HG03571 (cell line): ENCODE results near the gene WNT1.

ENCODE experiments used
- ATAC-seq: cut with Tn5 transposase; IDR thresholded peaks from one replicate; pipeline ENCODE4 v1.9.1; 2021; ENCODE audit not compliant: unreplicated experiment

Gene WNT1

DNA sequence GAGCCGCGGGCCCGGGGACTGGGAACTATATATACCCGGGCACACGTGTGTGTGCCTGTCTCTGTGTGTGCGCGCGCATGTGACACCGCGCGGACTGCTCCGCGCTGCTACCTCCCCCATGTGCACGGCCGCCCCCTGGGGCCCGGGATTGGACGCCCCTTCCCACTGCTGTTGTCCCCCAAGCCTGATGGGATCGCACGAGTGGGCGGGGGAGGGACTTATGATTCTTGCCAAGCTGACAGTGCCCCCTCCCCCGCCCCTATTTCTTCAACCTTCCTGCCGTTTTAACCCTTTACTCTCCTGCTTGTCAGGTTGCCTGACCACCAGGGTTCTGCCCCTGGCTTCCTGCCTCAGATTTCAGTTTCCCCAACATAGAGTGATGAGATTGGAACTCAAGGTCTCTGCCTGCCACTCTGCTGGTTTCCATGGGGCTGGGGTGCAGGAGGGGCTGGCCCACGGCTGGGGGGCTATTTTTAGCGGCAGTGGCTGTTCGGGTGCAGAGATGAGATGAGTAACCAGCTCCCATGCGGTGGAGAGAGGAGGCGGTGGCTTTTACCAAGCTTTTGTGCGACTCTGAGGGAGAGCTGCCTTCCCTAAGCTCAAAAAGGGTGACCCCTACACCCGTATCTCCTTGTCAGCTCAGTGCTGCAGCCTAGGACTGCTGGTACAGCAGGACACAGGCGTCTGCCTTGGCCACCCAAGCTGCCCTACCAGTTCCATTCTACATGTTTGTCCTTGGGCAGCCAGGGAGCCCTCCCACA lies 21.4 kb downstream of the WNT1 start, which contains the start of gene DDN:
DDN (minus strand) TSS at position 5 of the 761 bp plus-strand sequence. CDS start 88 bp downstream, outside the sequence.
- ATAC-seq: no peak

DNA sequence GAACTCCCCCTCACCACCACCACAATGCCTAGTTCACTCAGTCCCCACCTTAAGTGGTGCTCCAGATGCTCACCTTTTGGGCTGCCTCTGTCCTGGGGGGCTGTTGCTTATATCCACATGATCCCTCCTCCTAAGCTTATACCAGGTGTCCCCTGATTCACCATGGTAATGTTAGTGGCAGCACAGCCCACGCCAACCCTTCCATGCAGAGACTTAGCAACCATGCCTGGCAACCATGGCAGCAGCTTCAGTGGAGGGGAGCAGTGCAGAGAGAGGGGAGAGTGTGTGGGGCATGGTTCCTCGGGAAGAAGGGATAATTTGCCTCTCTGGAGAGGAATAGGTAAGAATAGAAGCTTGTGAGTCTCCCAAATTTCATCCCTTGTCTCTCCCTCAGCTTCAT lies 22.2 kb downstream of the WNT1 start:
- ATAC-seq: no peak

DNA sequence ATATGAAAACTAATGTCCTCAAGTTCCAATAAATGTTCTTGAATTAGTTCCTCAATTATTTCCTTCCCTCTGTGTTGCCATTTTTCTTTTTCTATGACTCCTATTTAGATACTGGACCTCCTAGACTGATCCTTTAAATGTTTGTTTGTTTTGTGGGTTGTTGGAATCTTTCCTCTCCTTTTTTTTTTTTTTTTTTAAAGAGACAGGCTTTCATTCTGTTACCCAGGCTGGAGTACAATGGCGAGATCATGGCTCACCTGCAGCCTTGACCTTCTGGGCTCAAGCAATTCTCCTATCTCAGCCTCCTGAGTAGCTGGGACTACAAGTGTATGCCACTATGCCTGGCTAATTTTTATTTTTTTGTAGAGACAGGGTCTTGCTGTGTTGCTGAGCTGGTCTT lies 30.8 kb downstream of the WNT1 start:
- no peak for ATAC-seq

DNA sequence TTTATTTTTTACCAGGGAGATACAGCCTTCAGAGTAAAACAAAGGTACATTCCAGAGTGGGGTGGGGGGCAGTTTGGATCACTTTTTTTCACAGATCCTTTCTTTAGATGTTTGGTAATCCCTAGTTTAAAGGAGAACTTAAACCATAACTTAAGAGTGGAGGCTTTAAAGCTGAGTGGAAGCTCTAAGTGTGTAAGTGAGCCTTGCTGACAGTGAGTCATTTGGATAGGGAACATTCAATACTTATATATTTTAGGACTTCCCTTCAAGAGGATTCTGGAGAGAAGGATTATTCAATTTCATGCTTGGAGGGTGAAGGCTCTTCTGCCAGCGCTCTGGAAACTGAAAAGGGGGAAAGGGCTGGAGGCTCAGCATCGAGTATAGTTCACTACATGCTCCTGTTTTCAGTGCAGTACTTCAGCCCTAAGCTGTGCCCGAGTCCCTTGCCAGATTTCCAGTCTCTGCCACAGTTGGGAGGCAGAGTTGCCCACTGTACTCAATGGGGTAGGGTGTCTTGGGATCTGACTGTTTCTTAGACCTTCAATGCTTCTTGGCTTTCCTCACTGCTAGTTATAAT lies 32.1 kb downstream of the WNT1 start:
- ATAC-seq: no peak

DNA sequence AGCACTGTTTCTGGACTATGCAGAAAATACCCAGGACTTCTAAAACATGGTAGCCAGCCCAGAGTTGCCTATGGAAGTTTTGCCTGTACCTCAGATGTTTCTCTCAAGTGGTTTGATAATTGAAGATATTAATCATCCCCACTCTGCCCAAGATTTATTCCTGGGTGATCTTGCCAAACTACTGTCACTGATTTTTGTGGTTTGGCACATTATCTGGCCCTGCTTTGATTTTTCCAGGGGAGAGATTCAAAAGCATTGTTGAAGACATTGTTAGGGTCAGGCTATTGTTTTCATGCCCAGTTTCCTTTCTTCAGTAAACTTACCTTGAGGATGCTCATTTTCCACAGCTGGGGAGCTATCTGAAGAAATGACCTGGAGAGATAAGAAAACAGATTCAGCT lies 34.6 kb downstream of the WNT1 start:
- ATAC-seq: no peak

DNA sequence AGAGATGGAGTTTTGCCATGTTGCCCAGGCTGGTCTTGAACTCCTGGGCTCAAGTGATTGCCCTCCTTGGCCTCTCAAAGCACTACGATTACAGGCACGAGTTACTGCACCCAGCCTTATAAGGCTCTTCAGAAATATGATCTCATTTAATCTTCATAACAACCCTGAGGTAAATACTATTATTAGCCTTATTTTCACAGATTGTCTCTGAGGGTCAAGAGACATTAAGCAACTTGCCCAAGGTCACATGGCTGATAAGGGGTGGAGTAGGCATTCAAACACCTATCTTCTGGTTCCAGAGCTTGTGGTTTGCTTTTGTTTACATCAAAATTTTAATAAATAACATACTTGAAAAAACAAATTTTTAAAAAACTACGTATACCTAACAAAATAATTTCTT lies 35.3 kb downstream of the WNT1 start:
- ATAC-seq: no peak

DNA sequence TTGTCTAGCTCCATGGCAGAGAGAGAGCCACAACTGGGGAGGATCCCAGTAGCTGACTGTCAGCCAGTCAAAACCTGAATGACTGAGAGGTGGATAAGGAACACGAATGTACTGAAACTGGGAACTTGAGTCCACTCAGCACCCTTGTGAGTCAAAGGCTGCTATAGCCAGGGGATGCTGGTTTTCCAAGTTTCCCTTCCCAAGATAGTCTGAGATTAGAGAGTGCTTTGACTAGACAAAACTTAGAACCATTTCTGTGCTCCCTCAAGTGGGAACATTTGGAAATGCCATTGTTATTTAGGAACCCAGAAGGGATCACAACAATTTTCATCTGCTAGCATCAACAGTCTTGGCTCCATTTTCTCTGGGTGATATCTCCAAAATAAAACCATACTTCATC lies 36.4 kb downstream of the WNT1 start:
- ATAC-seq: no peak

DNA sequence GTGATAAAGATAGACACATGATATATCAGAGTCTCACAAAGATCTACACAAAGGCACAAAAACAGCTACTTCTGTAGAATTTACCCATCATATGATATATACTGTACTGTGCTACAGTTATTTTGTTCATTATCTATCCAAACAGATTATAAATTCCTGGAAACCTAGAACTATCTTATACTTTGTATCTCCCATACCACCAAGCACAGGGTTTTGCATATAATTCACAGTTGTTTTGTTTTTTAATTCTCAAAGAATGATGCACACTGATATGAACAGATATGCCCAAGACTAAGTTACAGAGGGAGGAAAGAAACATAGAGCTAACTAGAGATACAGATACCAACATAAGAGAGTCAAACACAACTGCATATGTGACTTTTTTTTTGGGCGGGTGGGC lies 37.1 kb downstream of the WNT1 start:
- no peak for ATAC-seq

DNA sequence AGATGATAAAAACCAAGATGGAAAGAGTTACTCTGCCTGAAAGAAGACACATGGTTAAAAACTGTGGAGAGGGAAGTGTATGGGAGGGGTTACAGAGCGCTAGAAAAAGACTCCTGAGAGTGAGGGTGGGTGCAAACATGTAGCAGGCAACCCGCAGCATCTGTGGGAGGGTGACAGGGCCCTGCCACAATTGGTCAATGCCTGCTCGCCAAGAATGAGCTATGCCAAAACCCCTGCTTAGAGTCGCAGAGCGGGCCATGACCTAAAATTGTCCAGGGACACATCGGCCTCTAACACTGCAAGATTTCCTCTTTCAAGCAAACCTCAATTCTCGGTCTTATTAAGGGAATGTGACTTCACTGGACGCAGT lies 39.8 kb downstream of the WNT1 start:
- ATAC-seq: no peak

DNA sequence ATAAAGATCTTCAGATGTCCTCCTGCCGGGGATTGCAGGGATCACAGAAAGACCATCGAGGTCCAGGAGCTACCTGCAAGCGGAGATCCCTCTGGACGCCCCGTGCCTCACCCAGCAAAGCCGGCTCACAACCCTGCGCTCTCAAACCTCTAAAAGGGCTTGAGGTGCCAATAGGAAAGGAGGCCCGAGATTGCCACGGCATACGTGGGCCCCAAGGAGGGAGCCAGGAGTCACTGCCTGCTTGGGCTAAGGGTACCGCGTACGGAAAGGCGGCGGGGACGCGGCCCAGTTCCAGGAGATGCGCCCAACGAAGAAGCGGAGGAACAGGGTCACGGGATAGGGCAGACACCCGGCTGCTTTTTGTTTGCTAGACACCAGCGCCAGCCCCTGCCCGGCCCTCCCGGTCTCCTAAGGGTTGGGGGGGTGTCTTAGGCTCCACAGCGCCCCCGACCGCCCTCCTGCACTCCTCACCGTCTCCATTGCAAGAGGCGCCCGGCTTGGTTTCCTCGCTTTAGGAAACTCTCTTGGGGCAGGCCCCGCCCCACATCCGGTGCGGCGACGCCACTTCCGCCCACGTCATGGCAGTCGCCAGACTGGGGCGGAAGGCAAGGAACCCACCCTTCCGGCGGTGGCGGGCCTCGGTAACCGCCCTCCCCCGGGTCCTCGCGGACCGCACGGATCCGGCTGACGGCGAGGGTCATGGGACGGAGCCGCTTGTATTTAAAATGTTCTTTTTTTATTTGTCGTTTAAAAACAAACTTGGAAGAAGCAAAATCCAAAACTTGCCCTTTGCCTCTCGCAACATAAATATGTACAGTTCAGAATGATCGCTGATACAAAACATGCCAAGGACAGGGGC lies 40.4 kb downstream of the WNT1 start, which contains the start of gene PRKAG1:
PRKAG1 (minus strand) TSS at position 516 of the 859 bp plus-strand sequence; CDS start at position 480, 36 bp downstream.
- peak; percentile 87 for ATAC-seq

DNA sequence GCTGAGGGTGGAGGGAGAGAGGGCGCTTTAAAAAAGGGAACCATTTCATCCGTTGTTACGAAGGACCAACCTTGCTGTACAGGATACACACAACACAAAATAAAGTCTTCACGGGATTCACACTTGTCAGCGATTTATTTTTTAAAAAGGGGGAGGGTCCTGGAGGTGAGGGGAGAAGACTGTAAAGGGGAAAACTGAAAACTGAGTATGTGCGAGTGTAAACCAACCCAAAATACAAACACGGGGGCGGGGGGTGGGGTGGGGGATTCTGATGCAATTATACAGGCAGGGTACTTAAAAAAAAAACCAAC lies 41.0 kb downstream of the WNT1 start:
- ATAC-seq: no peak

DNA sequence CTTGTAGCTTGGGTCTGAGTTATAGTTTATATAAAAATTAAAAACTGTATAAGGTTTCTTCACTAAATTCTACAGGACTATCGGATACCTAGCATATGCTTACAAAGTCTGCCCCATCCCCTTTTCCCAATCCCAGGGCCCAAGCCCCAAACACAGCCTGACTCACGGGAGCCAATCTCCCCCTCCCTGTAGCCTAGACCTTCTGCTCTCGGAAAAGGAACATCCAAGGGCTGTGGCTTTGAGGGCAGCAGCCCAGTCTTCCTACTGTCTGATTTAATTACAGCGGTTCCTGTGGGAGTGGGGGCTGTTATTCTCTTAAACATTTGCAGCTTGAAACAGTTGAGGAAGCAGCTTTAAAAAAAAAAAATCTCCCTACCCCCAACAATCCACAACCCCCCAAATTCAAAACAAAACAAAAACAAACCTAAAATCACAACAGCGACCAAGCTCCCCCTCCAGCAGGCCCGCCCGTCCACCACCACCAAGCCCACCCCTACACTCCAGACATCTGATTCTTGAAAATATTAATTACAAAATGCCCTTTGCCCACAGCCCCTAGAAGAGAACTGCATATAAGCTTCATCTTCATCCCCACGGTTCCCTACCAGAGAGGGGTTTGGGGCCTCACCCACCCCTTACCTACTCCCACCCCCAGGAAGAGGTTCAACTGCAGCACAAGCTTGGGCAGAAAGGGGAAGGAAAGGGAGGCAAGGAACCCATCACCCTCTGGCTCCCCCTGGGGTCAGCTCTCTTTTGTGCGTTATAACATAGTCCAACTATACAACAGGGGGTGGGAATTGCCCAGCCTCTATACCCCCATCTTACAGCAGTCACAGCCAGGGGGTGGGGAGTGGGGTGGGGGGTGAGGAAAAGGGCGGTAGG lies 41.6 kb downstream of the WNT1 start:
- ATAC-seq: no peak

DNA sequence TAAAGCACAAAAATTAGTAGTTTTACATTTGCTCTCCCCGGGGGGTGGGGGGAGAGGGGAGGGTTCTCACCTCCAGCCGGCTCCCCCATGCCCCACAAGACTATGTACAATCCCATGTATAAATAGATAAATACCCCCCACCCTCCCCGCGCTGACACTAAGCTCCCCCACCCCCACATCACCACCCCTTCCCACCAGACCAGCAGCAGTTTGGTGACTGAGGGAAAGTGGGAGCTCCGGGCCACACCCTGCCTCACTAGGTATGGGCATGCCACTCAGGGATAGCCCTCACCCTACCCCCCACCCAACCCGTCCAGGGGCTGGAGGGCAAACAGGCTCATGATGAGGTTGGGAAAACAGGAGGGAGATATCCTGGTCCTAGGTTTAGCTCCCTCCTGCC lies 42.3 kb downstream of the WNT1 start:
- no peak for ATAC-seq

DNA sequence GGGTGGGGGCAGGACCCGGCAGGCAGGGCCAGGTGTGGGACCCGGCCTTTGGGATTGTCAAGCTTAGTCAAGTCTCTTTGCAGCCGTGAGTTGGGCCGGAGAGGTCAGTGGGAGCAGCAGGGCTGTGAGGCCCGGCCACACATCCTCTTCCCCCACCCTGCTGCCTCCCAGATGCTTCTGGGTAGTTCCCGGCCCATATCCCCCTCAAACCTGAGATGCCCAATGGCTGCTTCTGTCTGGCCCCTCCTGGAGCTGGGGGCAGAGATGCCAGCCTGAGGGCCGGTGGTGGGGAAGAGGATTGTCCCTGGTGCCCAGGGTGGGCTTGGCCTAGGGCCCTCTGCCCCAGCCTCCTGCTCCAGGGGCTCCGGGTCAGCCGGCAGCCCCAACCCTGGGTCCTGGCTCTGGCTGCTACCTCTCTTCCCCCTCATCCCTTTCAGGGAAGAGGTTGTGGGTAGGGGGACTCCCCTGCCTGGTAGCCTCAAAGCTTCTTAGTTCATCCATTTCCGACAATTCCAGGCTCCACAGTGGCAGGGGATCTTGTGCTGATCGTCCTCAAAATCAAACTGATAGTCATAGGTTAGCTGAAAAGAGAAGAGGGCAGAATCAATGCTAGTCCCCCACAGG lies 43.3 kb downstream of the WNT1 start:
- ATAC-seq: no peak

DNA sequence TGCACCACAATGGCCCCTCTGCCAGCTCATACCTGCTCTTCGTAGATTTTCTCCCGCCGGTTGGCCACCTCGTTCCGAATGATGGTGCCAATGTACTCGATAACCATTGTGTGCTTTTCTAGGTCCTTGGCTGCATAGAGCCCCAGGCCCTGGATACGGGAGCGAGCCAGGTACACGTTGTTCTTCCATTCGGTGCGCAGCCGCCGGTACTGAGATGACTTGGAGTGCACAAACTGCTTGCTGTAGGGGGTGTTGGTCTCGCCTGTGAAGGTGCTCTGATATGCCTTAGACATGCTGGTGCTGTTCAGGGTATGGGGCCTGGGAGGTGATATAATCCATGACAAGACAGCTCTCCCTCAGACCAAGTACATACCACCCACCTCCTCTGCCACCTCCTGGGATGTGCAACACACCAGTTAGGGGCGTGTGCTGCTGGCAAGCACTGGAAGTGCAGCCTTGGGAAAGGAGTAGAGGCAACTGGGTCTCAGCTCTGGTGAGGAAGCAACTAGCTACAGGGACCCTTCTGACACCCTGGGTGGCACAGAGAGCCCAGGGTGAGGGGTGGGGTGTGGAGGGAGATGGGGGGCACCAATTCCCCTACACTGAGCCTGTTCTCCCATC lies 44.5 kb downstream of the WNT1 start:
- no peak for ATAC-seq

DNA sequence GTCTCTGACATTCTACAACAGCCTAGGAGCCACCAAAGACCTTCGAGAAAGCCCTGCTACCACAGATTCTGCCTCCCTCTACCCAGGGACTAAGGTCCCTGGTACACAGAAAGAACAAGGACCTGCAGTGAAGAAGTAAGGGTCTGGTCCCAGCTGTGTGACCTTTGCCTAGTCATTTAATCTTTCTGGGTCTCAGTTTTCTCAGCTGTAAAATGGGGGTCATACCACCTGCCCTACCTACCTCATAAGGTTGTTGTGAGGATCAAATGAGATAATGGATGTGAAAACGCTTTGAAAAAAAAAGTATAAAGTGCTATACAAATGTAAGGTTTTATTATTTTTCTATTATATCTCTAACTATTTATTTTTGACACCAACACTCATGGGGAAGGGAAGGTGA lies 45.7 kb downstream of the WNT1 start:
- no peak for ATAC-seq

DNA sequence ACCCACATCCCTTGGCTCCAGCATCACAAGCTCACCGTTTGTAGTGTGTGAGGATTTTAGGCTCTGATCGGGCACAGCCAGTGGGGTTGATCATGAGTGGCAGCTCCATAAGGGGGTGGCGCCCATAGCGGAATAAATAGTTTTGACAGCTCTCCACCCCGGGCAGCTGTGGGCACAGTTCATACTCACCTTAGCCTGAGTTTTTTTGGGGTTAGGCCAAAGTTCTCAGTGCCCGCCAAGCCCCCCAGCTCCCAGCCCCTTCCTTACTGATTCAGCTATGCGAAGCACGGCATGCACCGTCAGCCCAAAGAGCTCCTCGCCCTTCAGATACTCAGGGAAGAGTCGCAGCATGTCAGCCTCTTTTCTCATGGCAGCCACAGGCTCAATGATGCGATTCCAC lies 46.4 kb downstream of the WNT1 start:
- ATAC-seq: no peak

DNA sequence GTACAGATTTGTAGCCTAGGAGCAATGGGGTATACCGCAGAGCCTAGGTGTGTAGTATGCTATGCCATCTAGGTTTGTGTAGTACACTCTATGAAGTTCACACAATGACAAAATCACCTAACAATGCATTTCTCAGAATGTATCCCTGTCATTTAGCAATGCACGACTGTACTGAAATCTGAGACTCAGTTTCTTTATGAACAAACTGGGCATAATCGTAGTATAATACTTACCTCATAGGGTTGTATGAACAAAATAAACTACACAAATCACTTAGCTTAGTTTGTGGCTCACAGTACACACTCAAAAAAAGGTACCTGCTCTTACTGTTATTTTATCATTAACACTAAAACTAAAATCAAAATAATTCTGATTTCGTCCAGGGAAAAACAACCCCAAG lies 47.3 kb downstream of the WNT1 start:
- ATAC-seq: no peak

DNA sequence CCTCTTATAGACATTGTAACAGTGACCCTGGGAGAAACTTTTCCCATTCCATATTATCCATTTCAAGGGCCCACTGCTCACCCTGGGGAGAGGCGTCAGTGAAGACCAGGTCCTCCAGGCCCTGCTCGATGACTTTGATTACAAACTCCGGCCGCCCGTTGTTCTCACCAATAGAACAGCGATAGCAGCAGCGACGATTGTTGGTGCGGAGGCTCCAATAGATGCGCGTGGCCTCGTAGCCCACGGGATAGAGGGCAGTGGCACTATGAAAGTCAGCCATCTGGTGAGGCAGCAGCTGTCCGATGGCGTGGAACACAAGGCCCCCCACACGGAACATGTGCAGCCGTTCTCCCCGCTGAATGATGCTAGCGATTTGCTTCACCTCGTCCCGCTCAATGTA lies 48.0 kb downstream of the WNT1 start:
- no peak for ATAC-seq
